ENCODE data around the gene PARVB.

GRCh38 chr22:43988960-43989359, 35.1 kb upstream of the PARVB start:
- no peak for TF ChIP-seq POLR2A (IDR thresholded peaks at IDR 0.05; ENCODE audit: control extremely low read depth in 1 of 2, low read depth in 2 of 2, low read length in 2 of 2)
- TF ChIP-seq, protein P1, sequence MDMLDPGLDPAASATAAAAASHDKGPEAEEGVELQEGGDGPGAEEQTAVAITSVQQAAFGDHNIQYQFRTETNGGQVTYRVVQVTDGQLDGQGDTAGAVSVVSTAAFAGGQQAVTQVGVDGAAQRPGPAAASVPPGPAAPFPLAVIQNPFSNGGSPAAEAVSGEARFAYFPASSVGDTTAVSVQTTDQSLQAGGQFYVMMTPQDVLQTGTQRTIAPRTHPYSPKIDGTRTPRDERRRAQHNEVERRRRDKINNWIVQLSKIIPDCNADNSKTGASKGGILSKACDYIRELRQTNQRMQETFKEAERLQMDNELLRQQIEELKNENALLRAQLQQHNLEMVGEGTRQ (IDR thresholded peaks at IDR 0.05; ENCODE audit: low read length) = no peak
- TF ChIP-seq, protein P2, sequence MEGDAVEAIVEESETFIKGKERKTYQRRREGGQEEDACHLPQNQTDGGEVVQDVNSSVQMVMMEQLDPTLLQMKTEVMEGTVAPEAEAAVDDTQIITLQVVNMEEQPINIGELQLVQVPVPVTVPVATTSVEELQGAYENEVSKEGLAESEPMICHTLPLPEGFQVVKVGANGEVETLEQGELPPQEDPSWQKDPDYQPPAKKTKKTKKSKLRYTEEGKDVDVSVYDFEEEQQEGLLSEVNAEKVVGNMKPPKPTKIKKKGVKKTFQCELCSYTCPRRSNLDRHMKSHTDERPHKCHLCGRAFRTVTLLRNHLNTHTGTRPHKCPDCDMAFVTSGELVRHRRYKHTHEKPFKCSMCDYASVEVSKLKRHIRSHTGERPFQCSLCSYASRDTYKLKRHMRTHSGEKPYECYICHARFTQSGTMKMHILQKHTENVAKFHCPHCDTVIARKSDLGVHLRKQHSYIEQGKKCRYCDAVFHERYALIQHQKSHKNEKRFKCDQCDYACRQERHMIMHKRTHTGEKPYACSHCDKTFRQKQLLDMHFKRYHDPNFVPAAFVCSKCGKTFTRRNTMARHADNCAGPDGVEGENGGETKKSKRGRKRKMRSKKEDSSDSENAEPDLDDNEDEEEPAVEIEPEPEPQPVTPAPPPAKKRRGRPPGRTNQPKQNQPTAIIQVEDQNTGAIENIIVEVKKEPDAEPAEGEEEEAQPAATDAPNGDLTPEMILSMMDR (IDR thresholded peaks at IDR 0.05; ENCODE audit: control extremely low read depth in 1 of 3, insufficient read depth in 1 of 3, low read depth in 1 of 3, low read length in 3 of 3) = no peak
- TF ChIP-seq JUND (IDR thresholded peaks at IDR 0.05; ENCODE audit: low read length) = no peak
- TF ChIP-seq TAF1 (IDR thresholded peaks at IDR 0.05; ENCODE audit: low read depth, low read length) = no peak
- no peak for TF ChIP-seq EZH2 (IDR thresholded peaks at IDR 0.05; ENCODE audit: low read depth, low read length, severe bottlenecking)
- no peak for TF ChIP-seq NRF1 (IDR thresholded peaks at IDR 0.05; ENCODE audit: low read depth, low read length)
